ENCODE measurements around the gene RBM4B.

RBM4B gene

GRCh38 chr11:66686801-66687750 is 9.4 kb upstream of the RBM4B start:
- no peak for DNase-seq (ENCODE audit: low read depth in 2 of 2)

GRCh38 chr11:66686100-66686785 is 8.6 kb upstream of the RBM4B start:
- DNase-seq (ENCODE audit: low read depth in 2 of 2), result no peak

- no peak for DNase-seq (ENCODE audit: low read depth in 2 of 2)
These were observed 7.8 kb upstream of the RBM4B start for GRCh38 chr11:66685276-66686099.

GRCh38 chr11:66684635-66685034 is 6.9 kb upstream of the RBM4B start:
- no peak for DNase-seq (ENCODE audit: low read depth in 2 of 2)

- DNase-seq (ENCODE audit: low read depth in 2 of 2), result no peak
These were observed 6.2 kb upstream of the RBM4B start for GRCh38 chr11:66683877-66684276.

GRCh38 chr11:66680966-66681645 is 3.4 kb upstream of the RBM4B start:
- no peak for DNase-seq (ENCODE audit: low read depth in 2 of 2)

GRCh38 chr11:66676931-66677598 is 622 bp downstream of the RBM4B start:
- DNase-seq (ENCODE audit: low read depth in 2 of 2), result no peak

GRCh38 chr11:66676282-66676919 is 1.3 kb downstream of the RBM4B start:
- no peak for DNase-seq (ENCODE audit: low read depth in 2 of 2)

- DNase-seq (ENCODE audit: low read depth in 2 of 2), result no peak
These were observed 2.6 kb downstream of the RBM4B start for GRCh38 chr11:66674964-66675602.

- DNase-seq (ENCODE audit: low read depth in 2 of 2), result no peak
These were observed 6.9 kb downstream of the RBM4B start for GRCh38 chr11:66670816-66671215.

- no peak for DNase-seq (ENCODE audit: low read depth in 2 of 2)
These were observed 12.3 kb downstream of the RBM4B start for GRCh38 chr11:66665369-66665768.

GRCh38 chr11:66663741-66664296 is 13.9 kb downstream of the RBM4B start:
- DNase-seq (ENCODE audit: low read depth in 2 of 2), result no peak

- no peak for DNase-seq (ENCODE audit: low read depth in 2 of 2)
These were observed 17.9 kb downstream of the RBM4B start for GRCh38 chr11:66659763-66660162.

- DNase-seq (ENCODE audit: low read depth in 2 of 2), result no peak
These were observed 24.6 kb downstream of the RBM4B start for GRCh38 chr11:66653123-66653522.

- DNase-seq (ENCODE audit: low read depth in 2 of 2), result no peak
These were observed 25.0 kb downstream of the RBM4B start for GRCh38 chr11:66652651-66653050.

- no peak for DNase-seq (ENCODE audit: low read depth in 2 of 2)
These were observed 26.7 kb downstream of the RBM4B start for GRCh38 chr11:66651016-66651415.

GRCh38 chr11:66649903-66650302 is 27.8 kb downstream of the RBM4B start:
- DNase-seq (ENCODE audit: low read depth in 2 of 2), result no peak

- DNase-seq (ENCODE audit: low read depth in 2 of 2), result no peak
These were observed 30.9 kb downstream of the RBM4B start for GRCh38 chr11:66646828-66647227.

- no peak for DNase-seq (ENCODE audit: low read depth in 2 of 2)
These were observed 33.8 kb downstream of the RBM4B start for GRCh38 chr11:66643745-66644437.

Data from stimulated activated CD8-positive, alpha-beta memory T cell treated with anti-CD3 and anti-CD28 coated beads, Interleukin-2, amount 100 ng/mL, for 48 hours (primary cell).